Measurements from ENCODE around the gene NAB1.

- TF ChIP-seq, protein P1, sequence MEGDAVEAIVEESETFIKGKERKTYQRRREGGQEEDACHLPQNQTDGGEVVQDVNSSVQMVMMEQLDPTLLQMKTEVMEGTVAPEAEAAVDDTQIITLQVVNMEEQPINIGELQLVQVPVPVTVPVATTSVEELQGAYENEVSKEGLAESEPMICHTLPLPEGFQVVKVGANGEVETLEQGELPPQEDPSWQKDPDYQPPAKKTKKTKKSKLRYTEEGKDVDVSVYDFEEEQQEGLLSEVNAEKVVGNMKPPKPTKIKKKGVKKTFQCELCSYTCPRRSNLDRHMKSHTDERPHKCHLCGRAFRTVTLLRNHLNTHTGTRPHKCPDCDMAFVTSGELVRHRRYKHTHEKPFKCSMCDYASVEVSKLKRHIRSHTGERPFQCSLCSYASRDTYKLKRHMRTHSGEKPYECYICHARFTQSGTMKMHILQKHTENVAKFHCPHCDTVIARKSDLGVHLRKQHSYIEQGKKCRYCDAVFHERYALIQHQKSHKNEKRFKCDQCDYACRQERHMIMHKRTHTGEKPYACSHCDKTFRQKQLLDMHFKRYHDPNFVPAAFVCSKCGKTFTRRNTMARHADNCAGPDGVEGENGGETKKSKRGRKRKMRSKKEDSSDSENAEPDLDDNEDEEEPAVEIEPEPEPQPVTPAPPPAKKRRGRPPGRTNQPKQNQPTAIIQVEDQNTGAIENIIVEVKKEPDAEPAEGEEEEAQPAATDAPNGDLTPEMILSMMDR (IDR thresholded peaks at IDR 0.05): no peak
- no peak for TF ChIP-seq POLR2A (IDR thresholded peaks at IDR 0.05)
These were observed 44.8 kb downstream of the NAB1 start for GRCh38 chr2:190693533-190694232.
